Panc1 (cell line): Measurements from ENCODE around the gene CREB5. TPM values are rescaled to one million over a fixed set of nuclear protein-coding genes. Genes with fewer than 3 reads are reported as not detected.

Experiments
- ATAC-seq: fragments of 200-7000 bp; cut with Tn5 transposase; 2 replicates; pipeline ENCODE4 v1.9.1; 2020; ENCODE audit warnings: mild to moderate bottlenecking, moderate library complexity
- BruUV-seq: library from RNA; stranded (reverse); fragments of 400-500 nt; replicated peaks from 2 replicates; lab custom pipeline; 2021; lab: Mats Ljungman, UMichigan
- CTCF ChIA-PET: fragments of 300-600 bp; sonication (Branson Sonifier 250); formaldehyde crosslinking; loops from one replicate; lab custom pipeline; 2022; ENCODE audit warnings: antibody characterized with exemption; lab: Charles Lee
- POLR2A ChIA-PET: fragments of 300-600 bp; sonication (Branson Sonifier 250); formaldehyde crosslinking; loops from one replicate; lab custom pipeline; 2022; ENCODE audit warnings: antibody characterized with exemption; lab: Charles Lee
- DNase-seq: peaks from one replicate; pipeline ENCODE4 v3.0.0-alpha.2; 2010; ENCODE audit warnings: low read depth, low spot score
- H3K27ac ChIP-seq: 2 replicates; pipeline ENCODE4 v1.5.1; 2011; ENCODE audit warnings: mild to moderate bottlenecking, low read length, inconsistent platforms
- H3K27me3 ChIP-seq: fragments of 200-500 bp; sonication (Bioruptor generic); 2 replicates; pipeline ENCODE4 v1.6.0; 2014; ENCODE audit warnings: low read length, inconsistent platforms; ENCODE audit not compliant: control insufficient read depth, insufficient read depth
- H3K36me3 ChIP-seq: fragments of 200-500 bp; sonication (Bioruptor generic); 2 replicates; pipeline ENCODE4 v1.5.1; 2014; ENCODE audit warnings: inconsistent platforms, mild to moderate bottlenecking, low read length, moderate library complexity; ENCODE audit not compliant: control insufficient read depth, insufficient read depth
- H3K4me1 ChIP-seq: 2 replicates; pipeline ENCODE4 v1.5.1; 2011; ENCODE audit warnings: inconsistent platforms, mild to moderate bottlenecking, low read length, moderate library complexity; ENCODE audit not compliant: control insufficient read depth, insufficient read depth
- H3K4me3 ChIP-seq, 2 experiments: 2 replicates each; pipeline ENCODE4 v1.5.1; 2011 to 2012; ENCODE audit warnings: low read depth in 2 of 2, low read length in 2 of 2, mild to moderate bottlenecking in 2 of 2, inconsistent platforms in 1 of 2, moderate library complexity in 1 of 2
- H3K9me3 ChIP-seq: fragments of 200-500 bp; sonication (Bioruptor generic); 2 replicates; pipeline ENCODE4 v1.5.1; 2014; ENCODE audit warnings: low read depth, mild to moderate bottlenecking, inconsistent platforms, low read length, moderate library complexity; ENCODE audit not compliant: control insufficient read depth, insufficient read depth
- POLR2AphosphoS5 ChIP-seq: IDR thresholded peaks from 2 replicates; pipeline ENCODE4 v1.6.1; 2012; ENCODE audit warnings: mild to moderate bottlenecking, low read depth, low read length, moderate library complexity
- SIN3A ChIP-seq: IDR thresholded peaks from 2 replicates; pipeline ENCODE4 v1.6.1; 2012; ENCODE audit warnings: low read depth, mild to moderate bottlenecking, low read length, moderate library complexity, borderline replicate concordance; ENCODE audit not compliant: insufficient read depth
- TCF7L2 ChIP-seq: IDR thresholded peaks from 2 replicates; pipeline ENCODE4 v1.6.1; 2011; ENCODE audit warnings: mild to moderate bottlenecking, low read depth, low read length, inconsistent platforms
- in situ Hi-C: cut with HindIII; loops from 2 replicates; pipeline ENCODE4 v1.10.0; 2016; ENCODE audit warnings: low sequenced_read_pairs, low pct_unique_long_range_greater_than_20kb
- intact Hi-C: fragments of 100-400 bp; cut with micrococcal nuclease; formaldehyde crosslinking; loops from one replicate; pipeline ENCODE4 v1.10.0; 2022; ENCODE audit not compliant: unreplicated experiment
- total RNA-seq: library from RNA; stranded (reverse); gene quantifications from one replicate; pipeline ENCODE4 v1.2.1, GENCODE V29; 2021; ENCODE audit not compliant: unreplicated experiment
- TF ChIP-seq, protein P1 (sequence below), 2 experiments: IDR thresholded peaks; 2 replicates each; pipeline ENCODE4 v1.6.1; 2011 to 2012; ENCODE audit warnings: low read depth in 2 of 2, control low read depth in 1 of 2, low read length in 1 of 2, mild to moderate bottlenecking in 1 of 2, moderate library complexity in 1 of 2; ENCODE audit not compliant: insufficient read depth in 1 of 2
- TF ChIP-seq, protein P2 (sequence below): fragments of 450-650 bp; IDR thresholded peaks from 2 replicates; pipeline ENCODE4 v1.5.1; 2017; ENCODE audit warnings: mild to moderate bottlenecking

Gene CREB5
- total RNA-seq, 1 experiment from 2014 or later = 3.1 TPM

DNA sequence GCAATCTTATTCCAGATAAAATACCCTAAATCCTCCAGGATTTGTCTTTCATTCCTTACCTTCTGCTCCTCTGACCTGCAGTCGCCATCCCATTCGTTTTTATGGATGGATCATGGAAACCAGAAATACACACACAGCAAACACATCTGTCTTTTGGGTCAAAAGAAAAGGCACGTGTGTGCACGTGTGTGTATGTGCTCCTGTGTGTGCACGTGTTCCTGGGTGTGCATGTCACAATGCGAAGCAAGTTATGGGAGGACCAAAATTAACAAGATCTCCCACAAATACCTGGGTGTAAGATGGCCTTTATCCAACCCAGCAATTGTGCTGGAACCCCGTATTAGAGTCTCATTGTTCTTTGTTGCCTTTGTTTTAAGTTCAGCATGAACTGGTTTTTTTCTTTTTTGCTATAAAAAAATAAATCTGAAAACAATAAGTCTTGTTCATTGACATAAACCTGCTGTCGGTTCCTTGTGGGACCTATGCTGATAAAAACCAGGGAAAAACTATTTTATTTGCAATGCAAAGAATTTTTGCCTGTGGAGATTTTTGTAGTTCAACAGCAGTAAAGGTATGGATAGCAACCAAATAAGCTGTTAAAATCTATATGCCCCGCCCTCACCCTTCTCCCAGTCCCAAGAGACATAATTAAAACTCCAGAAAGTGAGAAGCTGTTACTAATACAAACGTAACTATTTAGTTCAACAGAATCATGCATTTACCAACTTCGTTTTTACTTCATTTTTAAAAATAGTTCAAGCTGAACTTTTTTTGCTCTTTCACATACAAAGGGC, 229.6 kb downstream of the CREB5 start:
- POLR2A ChIA-PET = no interaction called here
- DNase-seq (no peak), ATAC-seq (no peak)
- intact Hi-C loops = no loop called here
- H3K27ac ChIP-seq = no peak overlapping the region
- no peaks in the 10 kb centered on the region for H3K4me1 ChIP-seq
- no peak overlapping the region for H3K4me3 ChIP-seq
- in situ Hi-C loops = no loop called here
- peaks cover 5% of the 10 kb centered on the region; the same call in 1 of the 2 replicates for H3K27me3 ChIP-seq
- no TSS peak for BruUV-seq
- TF ChIP-seq SIN3A (no peak), POLR2AphosphoS5 (no peak), TCF7L2 (no peak)
- TF ChIP-seq, protein P1, sequence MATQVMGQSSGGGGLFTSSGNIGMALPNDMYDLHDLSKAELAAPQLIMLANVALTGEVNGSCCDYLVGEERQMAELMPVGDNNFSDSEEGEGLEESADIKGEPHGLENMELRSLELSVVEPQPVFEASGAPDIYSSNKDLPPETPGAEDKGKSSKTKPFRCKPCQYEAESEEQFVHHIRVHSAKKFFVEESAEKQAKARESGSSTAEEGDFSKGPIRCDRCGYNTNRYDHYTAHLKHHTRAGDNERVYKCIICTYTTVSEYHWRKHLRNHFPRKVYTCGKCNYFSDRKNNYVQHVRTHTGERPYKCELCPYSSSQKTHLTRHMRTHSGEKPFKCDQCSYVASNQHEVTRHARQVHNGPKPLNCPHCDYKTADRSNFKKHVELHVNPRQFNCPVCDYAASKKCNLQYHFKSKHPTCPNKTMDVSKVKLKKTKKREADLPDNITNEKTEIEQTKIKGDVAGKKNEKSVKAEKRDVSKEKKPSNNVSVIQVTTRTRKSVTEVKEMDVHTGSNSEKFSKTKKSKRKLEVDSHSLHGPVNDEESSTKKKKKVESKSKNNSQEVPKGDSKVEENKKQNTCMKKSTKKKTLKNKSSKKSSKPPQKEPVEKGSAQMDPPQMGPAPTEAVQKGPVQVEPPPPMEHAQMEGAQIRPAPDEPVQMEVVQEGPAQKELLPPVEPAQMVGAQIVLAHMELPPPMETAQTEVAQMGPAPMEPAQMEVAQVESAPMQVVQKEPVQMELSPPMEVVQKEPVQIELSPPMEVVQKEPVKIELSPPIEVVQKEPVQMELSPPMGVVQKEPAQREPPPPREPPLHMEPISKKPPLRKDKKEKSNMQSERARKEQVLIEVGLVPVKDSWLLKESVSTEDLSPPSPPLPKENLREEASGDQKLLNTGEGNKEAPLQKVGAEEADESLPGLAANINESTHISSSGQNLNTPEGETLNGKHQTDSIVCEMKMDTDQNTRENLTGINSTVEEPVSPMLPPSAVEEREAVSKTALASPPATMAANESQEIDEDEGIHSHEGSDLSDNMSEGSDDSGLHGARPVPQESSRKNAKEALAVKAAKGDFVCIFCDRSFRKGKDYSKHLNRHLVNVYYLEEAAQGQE (IDR thresholded peaks at IDR 0.05; ENCODE audit: insufficient read depth in 1 of 2, low read depth in 2 of 2, low read length in 1 of 2) = no peak
- TF ChIP-seq, protein P2, sequence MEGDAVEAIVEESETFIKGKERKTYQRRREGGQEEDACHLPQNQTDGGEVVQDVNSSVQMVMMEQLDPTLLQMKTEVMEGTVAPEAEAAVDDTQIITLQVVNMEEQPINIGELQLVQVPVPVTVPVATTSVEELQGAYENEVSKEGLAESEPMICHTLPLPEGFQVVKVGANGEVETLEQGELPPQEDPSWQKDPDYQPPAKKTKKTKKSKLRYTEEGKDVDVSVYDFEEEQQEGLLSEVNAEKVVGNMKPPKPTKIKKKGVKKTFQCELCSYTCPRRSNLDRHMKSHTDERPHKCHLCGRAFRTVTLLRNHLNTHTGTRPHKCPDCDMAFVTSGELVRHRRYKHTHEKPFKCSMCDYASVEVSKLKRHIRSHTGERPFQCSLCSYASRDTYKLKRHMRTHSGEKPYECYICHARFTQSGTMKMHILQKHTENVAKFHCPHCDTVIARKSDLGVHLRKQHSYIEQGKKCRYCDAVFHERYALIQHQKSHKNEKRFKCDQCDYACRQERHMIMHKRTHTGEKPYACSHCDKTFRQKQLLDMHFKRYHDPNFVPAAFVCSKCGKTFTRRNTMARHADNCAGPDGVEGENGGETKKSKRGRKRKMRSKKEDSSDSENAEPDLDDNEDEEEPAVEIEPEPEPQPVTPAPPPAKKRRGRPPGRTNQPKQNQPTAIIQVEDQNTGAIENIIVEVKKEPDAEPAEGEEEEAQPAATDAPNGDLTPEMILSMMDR = no peak
- CTCF ChIA-PET = no interaction called here
- no peaks in the 10 kb centered on the region for H3K36me3 ChIP-seq
- H3K9me3 ChIP-seq = no peaks in the 10 kb centered on the region

DNA sequence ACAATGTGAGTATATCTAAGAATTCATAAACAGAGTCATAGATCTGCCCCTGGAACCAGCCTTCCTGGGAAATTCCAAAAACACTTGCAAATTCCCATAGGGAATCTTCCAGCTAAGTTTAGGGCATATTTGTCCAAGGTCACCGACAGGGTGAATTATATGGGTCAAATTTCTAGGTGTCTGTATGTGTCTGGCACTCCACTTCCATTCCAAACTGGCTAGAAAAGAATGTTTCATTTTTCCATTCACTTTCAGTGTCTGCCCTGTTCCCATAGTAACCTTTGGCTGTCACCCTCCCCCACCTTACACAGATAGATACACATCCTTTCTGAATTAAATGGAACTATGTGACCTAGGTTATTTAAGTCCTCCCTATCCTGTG, 230.9 kb downstream of the CREB5 start:
- no peaks in the 10 kb centered on the region for H3K4me1 ChIP-seq
- no TSS peak for BruUV-seq
- H3K27ac ChIP-seq = no peak overlapping the region
- no peaks in the 10 kb centered on the region for H3K36me3 ChIP-seq
- intact Hi-C loops (no loop called here), in situ Hi-C loops (no loop called here)
- CTCF ChIA-PET = no interaction called here
- peaks cover 5% of the 10 kb centered on the region; the same call in 1 of the 2 replicates for H3K27me3 ChIP-seq
- DNase-seq = no peak
- TF ChIP-seq, protein P1 (IDR thresholded peaks at IDR 0.05; ENCODE audit: insufficient read depth in 1 of 2, low read depth in 2 of 2, low read length in 1 of 2) = no peak
- TF ChIP-seq, protein P2 = no peak
- TF ChIP-seq POLR2AphosphoS5 (no peak), TCF7L2 (no peak)
- H3K4me3 ChIP-seq = no peak overlapping the region
- no peak for ATAC-seq
- POLR2A ChIA-PET = no interaction called here
- no peaks in the 10 kb centered on the region for H3K9me3 ChIP-seq
